ENCODE measurements around the gene PAGE2B.

DNA sequence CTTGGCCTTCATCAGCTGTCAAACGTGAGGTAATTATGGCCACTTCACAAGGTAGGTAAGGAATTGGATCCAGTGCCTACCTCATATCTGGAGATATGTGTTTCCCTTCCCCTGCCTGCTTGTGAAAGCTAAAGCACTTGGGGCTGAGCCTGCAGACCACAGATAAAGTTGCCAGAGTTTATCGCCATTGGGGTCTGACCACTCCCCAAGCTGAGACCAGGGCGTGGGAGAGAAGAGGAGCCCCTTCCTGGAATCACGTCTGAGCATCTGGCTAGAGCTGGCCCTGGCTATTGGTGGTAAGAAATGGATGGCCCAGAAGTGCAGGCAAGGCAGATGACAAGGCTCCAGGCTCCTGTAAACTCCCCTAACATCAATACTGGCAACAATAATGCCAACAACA is 46.8 kb upstream of the PAGE2B start:
- TF ChIP-seq POLR2AphosphoS5 (IDR thresholded peaks at IDR 0.05; ENCODE audit: low read depth, low read length) (no peak), TAF1 (IDR thresholded peaks at IDR 0.05; ENCODE audit: low read depth, low read length) (no peak), POLR2A (IDR thresholded peaks at IDR 0.05; ENCODE audit: low read depth, low read length) (no peak)
